Astrocyte (in vitro differentiated cells and primary cell): ENCODE measurements around the gene C1QTNF1. TPM values are rescaled to one million over a fixed set of nuclear protein-coding genes. Genes with fewer than 3 reads are reported as not detected.

Experiments used
- DNase-seq: peaks from one replicate; pipeline ENCODE4 v3.0.0-alpha.2; 2010; ENCODE audit warnings: low read depth
- FAIRE-seq: peaks from 2 replicates; lab custom pipeline; 2011; peaks lifted over from hg19 to GRCh38; lab: Jason Lieb, UNC
- H2AFZ ChIP-seq: 2 replicates; pipeline ENCODE4 v1.6.0; 2012; ENCODE audit warnings: low read depth, low read length, inconsistent platforms
- H3K27ac ChIP-seq: 2 replicates; pipeline ENCODE4 v1.5.1; 2011; ENCODE audit warnings: low read depth, low read length, inconsistent platforms
- H3K27me3 ChIP-seq: 2 replicates; pipeline ENCODE4 v1.6.0; 2011; ENCODE audit warnings: low read length, inconsistent platforms; ENCODE audit not compliant: insufficient read depth
- H3K36me3 ChIP-seq: 2 replicates; pipeline ENCODE4 v1.5.1; 2011; ENCODE audit warnings: low read length, inconsistent platforms; ENCODE audit not compliant: insufficient read depth
- H3K4me1 ChIP-seq: 2 replicates; pipeline ENCODE4 v1.5.1; 2011; ENCODE audit warnings: low read length, inconsistent platforms; ENCODE audit not compliant: insufficient read depth
- H3K4me2 ChIP-seq: 2 replicates; pipeline ENCODE4 v1.6.0; 2012; ENCODE audit warnings: low read length, inconsistent platforms
- H3K4me3 ChIP-seq: 2 replicates; pipeline ENCODE4 v1.5.1; 2011; ENCODE audit warnings: low read depth, mild to moderate bottlenecking, low read length, inconsistent platforms; ENCODE audit not compliant: insufficient read depth
- H3K79me2 ChIP-seq: 2 replicates; pipeline ENCODE4 v1.6.0; 2012; ENCODE audit warnings: mild to moderate bottlenecking, low read length, inconsistent platforms; ENCODE audit not compliant: insufficient read depth
- H3K9ac ChIP-seq: 2 replicates; pipeline ENCODE4 v1.6.0; 2012; ENCODE audit warnings: mild to moderate bottlenecking, low read length, inconsistent platforms
- H3K9me3 ChIP-seq: 2 replicates; pipeline ENCODE4 v1.5.1; 2012; ENCODE audit warnings: low read depth, mild to moderate bottlenecking, low read length, inconsistent platforms; ENCODE audit not compliant: insufficient read depth
- H4K20me1 ChIP-seq: 2 replicates; pipeline ENCODE4 v1.6.0; 2012; ENCODE audit warnings: low read length, inconsistent platforms; ENCODE audit not compliant: insufficient read depth
- H3K27ac Mint-ChIP-seq: one replicate; pipeline ENCODE4 v1.8.0; 2021; ENCODE audit warnings: mild to moderate bottlenecking, mixed read lengths; ENCODE audit not compliant: unreplicated experiment
- H3K27me3 Mint-ChIP-seq: one replicate; pipeline ENCODE4 v1.8.0; 2021; ENCODE audit warnings: low read depth, mixed read lengths; ENCODE audit not compliant: unreplicated experiment
- H3K36me3 Mint-ChIP-seq: one replicate; pipeline ENCODE4 v1.8.0; 2021; ENCODE audit warnings: low read depth, mixed read lengths; ENCODE audit not compliant: unreplicated experiment
- H3K4me1 Mint-ChIP-seq: one replicate; pipeline ENCODE4 v1.8.0; 2021; ENCODE audit warnings: low read depth, mixed read lengths; ENCODE audit not compliant: unreplicated experiment
- H3K4me3 Mint-ChIP-seq: one replicate; pipeline ENCODE4 v1.8.0; 2021; ENCODE audit warnings: mild to moderate bottlenecking, moderate library complexity, mixed read lengths; ENCODE audit not compliant: unreplicated experiment
- H3K9me3 Mint-ChIP-seq: one replicate; pipeline ENCODE4 v1.8.0; 2021; ENCODE audit warnings: mild to moderate bottlenecking, mixed read lengths; ENCODE audit not compliant: unreplicated experiment
- EZH2 ChIP-seq: IDR thresholded peaks from 2 replicates; pipeline ENCODE4 v1.6.1; 2012; ENCODE audit warnings: mild to moderate bottlenecking, low read length, inconsistent platforms; ENCODE audit not compliant: insufficient read depth
- total RNA-seq: library from RNA; stranded (reverse); gene quantifications from 2 replicates; pipeline ENCODE4 v1.2.1, GENCODE V29; 2021
- TF ChIP-seq, protein P1 (sequence below): IDR thresholded peaks from 2 replicates; pipeline ENCODE4 v1.5.1; 2011; ENCODE audit warnings: low read depth, mild to moderate bottlenecking, inconsistent platforms, low read length, moderate library complexity; ENCODE audit not compliant: insufficient read depth

Gene C1QTNF1
- total RNA-seq, 1 donor from 2014 or later, result 2.2 TPM

DNA sequence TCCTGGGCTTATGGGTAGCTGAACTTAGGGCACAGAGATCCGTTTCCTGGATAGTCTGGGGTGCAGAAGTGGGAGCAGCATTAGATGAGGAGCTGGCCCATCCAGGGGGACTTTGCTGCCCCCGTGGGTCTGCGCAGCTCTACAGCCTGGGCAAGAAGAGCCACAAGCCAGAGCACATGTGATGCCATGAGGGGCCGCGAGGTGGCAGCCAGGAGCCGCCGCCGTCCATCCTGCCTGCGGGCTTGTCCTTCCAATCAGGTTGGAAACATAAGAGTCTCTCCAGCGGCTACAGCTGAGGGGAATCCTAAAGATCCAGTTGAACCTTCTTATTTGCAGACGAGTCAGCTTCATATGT lies 21.9 kb downstream of the C1QTNF1 start:
- FAIRE-seq, result no peak
- H4K20me1 ChIP-seq, result peaks cover 8% of the 10 kb centered on the region
- no peak overlapping the region for H3K27ac ChIP-seq
- no peak overlapping the region for H3K9ac ChIP-seq
- no peaks in the 10 kb centered on the region for H3K9me3 ChIP-seq
- no peaks in the 10 kb centered on the region for H3K9me3 Mint-ChIP-seq
- no peaks in the 10 kb centered on the region for H3K79me2 ChIP-seq
- H2AFZ ChIP-seq, result no peak overlapping the region
- no peaks in the 10 kb centered on the region for H3K4me1 Mint-ChIP-seq
- H3K36me3 ChIP-seq, result no peaks in the 10 kb centered on the region
- peaks cover 2% of the 10 kb centered on the region for H3K27me3 ChIP-seq
- DNase-seq, result no peak
- H3K4me3 Mint-ChIP-seq, result no peak overlapping the region
- H3K36me3 Mint-ChIP-seq, result no peaks in the 10 kb centered on the region
- H3K27me3 Mint-ChIP-seq, result peaks cover 47% of the 10 kb centered on the region
- H3K4me2 ChIP-seq, result no peak overlapping the region
- no peak overlapping the region for H3K4me3 ChIP-seq
- H3K4me1 ChIP-seq, result peaks cover 6% of the 10 kb centered on the region
- TF ChIP-seq EZH2, result no peak
- TF ChIP-seq, protein P1, sequence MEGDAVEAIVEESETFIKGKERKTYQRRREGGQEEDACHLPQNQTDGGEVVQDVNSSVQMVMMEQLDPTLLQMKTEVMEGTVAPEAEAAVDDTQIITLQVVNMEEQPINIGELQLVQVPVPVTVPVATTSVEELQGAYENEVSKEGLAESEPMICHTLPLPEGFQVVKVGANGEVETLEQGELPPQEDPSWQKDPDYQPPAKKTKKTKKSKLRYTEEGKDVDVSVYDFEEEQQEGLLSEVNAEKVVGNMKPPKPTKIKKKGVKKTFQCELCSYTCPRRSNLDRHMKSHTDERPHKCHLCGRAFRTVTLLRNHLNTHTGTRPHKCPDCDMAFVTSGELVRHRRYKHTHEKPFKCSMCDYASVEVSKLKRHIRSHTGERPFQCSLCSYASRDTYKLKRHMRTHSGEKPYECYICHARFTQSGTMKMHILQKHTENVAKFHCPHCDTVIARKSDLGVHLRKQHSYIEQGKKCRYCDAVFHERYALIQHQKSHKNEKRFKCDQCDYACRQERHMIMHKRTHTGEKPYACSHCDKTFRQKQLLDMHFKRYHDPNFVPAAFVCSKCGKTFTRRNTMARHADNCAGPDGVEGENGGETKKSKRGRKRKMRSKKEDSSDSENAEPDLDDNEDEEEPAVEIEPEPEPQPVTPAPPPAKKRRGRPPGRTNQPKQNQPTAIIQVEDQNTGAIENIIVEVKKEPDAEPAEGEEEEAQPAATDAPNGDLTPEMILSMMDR, result peak; percentile 76
- H3K27ac Mint-ChIP-seq, result no peak overlapping the region

DNA sequence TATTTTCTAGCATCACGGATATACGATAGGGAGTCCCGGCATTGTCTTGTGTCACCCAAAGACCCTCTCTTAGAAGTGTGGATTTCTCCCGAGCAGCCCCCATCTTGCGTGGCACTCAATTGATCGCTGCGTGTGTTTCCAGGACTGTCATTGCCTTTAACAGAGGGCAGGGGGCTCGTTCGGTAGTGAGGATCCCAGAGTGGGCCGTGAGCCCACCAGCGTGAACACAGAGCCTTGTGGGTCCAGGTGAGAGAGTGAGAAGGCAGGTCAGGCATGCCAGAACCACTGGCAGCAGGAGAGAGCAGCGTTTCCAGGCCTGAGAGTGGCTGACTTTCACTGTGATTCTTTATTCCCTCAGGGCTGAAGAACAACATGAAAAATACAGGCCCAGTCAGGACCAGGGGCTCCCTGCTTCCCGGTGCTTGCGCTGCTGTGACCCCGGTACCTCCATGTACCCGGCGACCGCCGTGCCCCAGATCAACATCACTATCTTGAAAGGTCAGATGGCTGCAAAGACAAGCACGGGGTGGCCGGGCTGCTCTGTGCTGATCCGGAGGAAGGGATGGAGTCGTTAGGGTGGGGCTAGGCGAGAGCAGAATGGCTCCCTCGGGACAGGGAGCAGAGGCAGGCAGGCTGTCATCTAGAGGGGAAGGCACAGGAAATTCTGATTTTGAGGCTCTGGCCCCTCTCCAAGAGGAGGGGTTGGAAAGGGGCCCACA lies 22.4 kb downstream of the C1QTNF1 start:
- Mint-ChIP-seq H3K27me3 (peaks cover 50% of the 10 kb centered on the region), H3K27ac (no peak overlapping the region), H3K36me3 (no peaks in the 10 kb centered on the region), H3K4me3 (no peak overlapping the region), H3K9me3 (no peaks in the 10 kb centered on the region), H3K4me1 (peaks cover 4% of the 10 kb centered on the region)
- Histone ChIP-seq H3K27me3 (peaks cover 2% of the 10 kb centered on the region), H3K79me2 (no peaks in the 10 kb centered on the region), H3K9ac (no peak overlapping the region), H3K36me3 (no peaks in the 10 kb centered on the region), H3K9me3 (no peaks in the 10 kb centered on the region), H3K4me2 (no peak overlapping the region), H3K4me1 (peaks cover 6% of the 10 kb centered on the region), H2AFZ (no peak overlapping the region), H3K4me3 (no peak overlapping the region), H4K20me1 (peaks cover 8% of the 10 kb centered on the region), H3K27ac (no peak overlapping the region)
- TF ChIP-seq EZH2, result no peak
- TF ChIP-seq, protein P1, result no peak
- DNase-seq, result no peak
- FAIRE-seq, result no peak

DNA sequence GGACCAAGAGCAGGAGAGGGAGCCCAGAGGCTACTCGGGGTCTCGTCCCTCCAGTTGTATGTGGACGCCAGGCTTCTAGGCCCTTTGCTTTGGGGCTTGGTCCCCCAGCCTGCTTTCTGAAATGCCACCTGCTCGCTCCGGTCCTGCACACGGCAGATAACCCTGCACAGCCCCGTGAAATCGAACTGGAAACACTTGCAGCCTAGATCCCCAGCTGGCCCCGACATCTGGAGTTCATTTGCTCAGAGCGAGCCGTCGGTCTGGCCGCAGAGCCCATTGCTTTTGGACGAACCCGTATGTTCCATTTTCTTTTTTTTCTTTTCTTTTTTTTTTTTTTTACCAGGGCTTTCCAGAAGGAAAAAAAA lies 22.9 kb downstream of the C1QTNF1 start:
- Histone ChIP-seq H3K36me3 (no peaks in the 10 kb centered on the region), H3K4me2 (no peak overlapping the region), H3K9ac (no peak overlapping the region), H3K27me3 (peaks cover 2% of the 10 kb centered on the region), H3K9me3 (no peaks in the 10 kb centered on the region), H4K20me1 (peaks cover 8% of the 10 kb centered on the region), H2AFZ (no peak overlapping the region), H3K27ac (no peak overlapping the region), H3K79me2 (no peaks in the 10 kb centered on the region), H3K4me1 (peaks cover 6% of the 10 kb centered on the region), H3K4me3 (no peak overlapping the region)
- Mint-ChIP-seq H3K27ac (no peak overlapping the region), H3K27me3 (peaks cover 50% of the 10 kb centered on the region), H3K4me1 (peaks cover 5% of the 10 kb centered on the region), H3K9me3 (no peaks in the 10 kb centered on the region), H3K4me3 (no peak overlapping the region), H3K36me3 (no peaks in the 10 kb centered on the region)
- TF ChIP-seq EZH2, result no peak
- TF ChIP-seq, protein P1, result no peak
- FAIRE-seq (no peak), DNase-seq (no peak)
